HepG2 (cell line): ENCODE measurements around the gene ACBD6. TPM values are rescaled to one million over a fixed set of nuclear protein-coding genes. Genes with fewer than 3 reads are reported as not detected.

Source experiments
- CEBPG ChIP-seq: IDR thresholded peaks from 2 replicates; pipeline ENCODE4 v1.6.1; 2016
- CREB1 ChIP-seq, 2 experiments: fragments of 450-650 bp in 1 of 2; IDR thresholded peaks; 2 replicates each; pipeline ENCODE4 v1.6.1; 2016 to 2017; ENCODE audit warnings: control low read depth in 1 of 2, mild to moderate bottlenecking in 1 of 2, missing compliant biosample characterization in 1 of 2, missing genetic modification characterization in 1 of 2
- DNMT1 ChIP-seq: sonication (generic); formaldehyde crosslinking; IDR thresholded peaks from 2 replicates; pipeline ENCODE4 v1.5.1; 2020; ENCODE audit warnings: mild to moderate bottlenecking, missing genetic modification reagents
- FOSL1 ChIP-seq: sonication (generic); formaldehyde crosslinking; IDR thresholded peaks from 2 replicates; pipeline ENCODE4 v1.9.0; 2021; ENCODE audit warnings: missing genetic modification reagents, borderline replicate concordance
- IRX3 ChIP-seq: sonication (generic); formaldehyde crosslinking; IDR thresholded peaks from 2 replicates; pipeline ENCODE4 v1.8.1; 2023; ENCODE audit warnings: mild to moderate bottlenecking, low read depth, missing genetic modification reagents, borderline replicate concordance
- KLF11 ChIP-seq: IDR thresholded peaks from 2 replicates; pipeline ENCODE4 v1.6.1; 2016; ENCODE audit warnings: missing compliant biosample characterization
- POLR2A ChIP-seq, 2 experiments: IDR thresholded peaks; 2 replicates each; pipeline ENCODE4 v1.6.1; 2011; ENCODE audit warnings: low read depth in 2 of 2, low read length in 2 of 2, mild to moderate bottlenecking in 1 of 2, moderate library complexity in 1 of 2; ENCODE audit not compliant: insufficient read depth in 1 of 2
- TBL1XR1 ChIP-seq: fragments of 150-350 bp; IDR thresholded peaks from 2 replicates; pipeline ENCODE4 v1.6.1; 2014; ENCODE audit warnings: borderline replicate concordance, low read length; ENCODE audit not compliant: partially characterized antibody
- ZBTB7A ChIP-seq: sonication (generic); formaldehyde crosslinking; IDR thresholded peaks from 2 replicates; pipeline ENCODE4 v1.8.0; 2022; ENCODE audit warnings: mild to moderate bottlenecking, missing genetic modification reagents
- ZC3H13 ChIP-seq: sonication (generic); formaldehyde crosslinking; IDR thresholded peaks from 2 replicates; pipeline ENCODE4 v1.8.1; 2023; ENCODE audit warnings: mild to moderate bottlenecking, missing genetic modification reagents, moderate library complexity
- ZNF282 ChIP-seq: fragments of 450-650 bp; IDR thresholded peaks from 2 replicates; pipeline ENCODE4 v1.6.1; 2018; ENCODE audit not compliant: partially characterized antibody
- ZNF550 ChIP-seq: sonication (generic); formaldehyde crosslinking; IDR thresholded peaks from 2 replicates; pipeline ENCODE4 v1.4.0; 2020; ENCODE audit warnings: mild to moderate bottlenecking, missing genetic modification reagents, borderline replicate concordance
- ZNF605 ChIP-seq: sonication (generic); formaldehyde crosslinking; IDR thresholded peaks from 2 replicates; pipeline ENCODE4 v1.8.0; 2022; ENCODE audit warnings: mild to moderate bottlenecking, missing genetic modification reagents
- ZNF629 ChIP-seq: sonication (generic); formaldehyde crosslinking; conservative IDR thresholded peaks from 2 replicates; pipeline ENCODE4 v1.5.0; 2020; ENCODE audit warnings: missing genetic modification reagents
- ZNF749 ChIP-seq: sonication (generic); formaldehyde crosslinking; IDR thresholded peaks from 2 replicates; pipeline ENCODE4 v1.8.0; 2022; ENCODE audit warnings: mild to moderate bottlenecking, missing genetic modification reagents, moderate library complexity, borderline replicate concordance
- ZNF780A ChIP-seq: sonication (generic); formaldehyde crosslinking; IDR thresholded peaks from 2 replicates; pipeline ENCODE4 v1.8.0; 2022; ENCODE audit warnings: mild to moderate bottlenecking, missing genetic modification reagents, moderate library complexity
- polyA plus RNA-seq, 8 experiments: library from polyadenylated mRNA; depleted of rRNA in 3 of 8; stranded (reverse) in 7 of 8; unstranded in 1 of 8; fragments of >200 nt; fragmentation: Illumina TruSeq in 4 of 8; extraction: Trizol in 4 of 8; gene quantifications; 2 replicates each; pipeline versions ENCODE4 v1.2.1 to v1.2.3, GENCODE V29; 2011 to 2016; ENCODE audit warnings: low read depth in 4 of 8, missing spikeins in 1 of 8, mixed read lengths in 1 of 8; ENCODE audit not compliant: insufficient read depth in 1 of 8
- total RNA-seq, 5 experiments: library from RNA; depleted of rRNA; stranded (reverse); fragments of >200 nt; fragmentation: Illumina TruSeq; extraction: Trizol; gene quantifications; 2 replicates each; pipeline ENCODE4 v1.2.3, GENCODE V29; 2016; ENCODE audit warnings: low read depth in 1 of 5
- TF ChIP-seq, protein P1 (sequence below): sonication (generic); formaldehyde crosslinking; IDR thresholded peaks from 2 replicates; pipeline ENCODE4 v1.5.0; 2020; ENCODE audit warnings: mild to moderate bottlenecking, missing genetic modification reagents
- TF ChIP-seq, protein P2 (sequence below): sonication (generic); formaldehyde crosslinking; IDR thresholded peaks from 2 replicates; pipeline ENCODE4 v1.8.1; 2023; ENCODE audit warnings: mild to moderate bottlenecking, missing genetic modification reagents
- TF ChIP-seq, protein P3 (sequence below), 2 experiments: sonication (generic) in 1 of 2; formaldehyde crosslinking in 1 of 2; IDR thresholded peaks; 2 replicates each; pipeline versions ENCODE4 v1.4.0 to v1.6.1; 2016 to 2020; ENCODE audit warnings: borderline replicate concordance in 1 of 2, low read depth in 1 of 2, mild to moderate bottlenecking in 1 of 2, missing genetic modification reagents in 1 of 2

Gene ACBD6
- total and polyA plus RNA-seq, 2 of the 13 experiments (the other 11 are each of a cell fraction or from before 2014, with no cell fraction given), result 33.5 to 47.2 TPM

DNA sequence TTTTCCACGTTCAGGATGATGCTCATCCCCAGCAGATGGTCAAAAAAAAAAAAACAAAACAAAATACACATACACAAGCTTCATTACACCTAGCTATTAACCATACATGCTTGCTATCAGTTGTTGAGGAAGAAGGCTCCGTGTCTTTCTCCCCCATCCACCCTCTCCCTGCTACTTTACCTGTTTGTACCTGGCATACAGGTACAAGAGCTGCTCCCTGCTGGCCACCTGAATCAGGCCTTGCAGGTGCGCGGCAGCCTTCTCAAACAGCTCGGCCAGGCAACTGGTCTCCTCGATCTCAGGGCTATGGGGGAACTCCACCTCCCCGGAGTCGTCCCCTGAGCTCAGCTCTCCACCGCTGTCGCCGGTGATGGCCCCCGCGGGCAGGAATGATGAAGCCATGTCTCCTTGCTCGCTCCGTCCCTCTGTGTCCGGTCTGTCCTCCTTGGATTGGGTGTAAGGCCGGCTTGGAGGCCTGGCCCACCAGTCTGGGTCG, 464 bp downstream of the ACBD6 start (continued):
- TF ChIP-seq, protein P1, sequence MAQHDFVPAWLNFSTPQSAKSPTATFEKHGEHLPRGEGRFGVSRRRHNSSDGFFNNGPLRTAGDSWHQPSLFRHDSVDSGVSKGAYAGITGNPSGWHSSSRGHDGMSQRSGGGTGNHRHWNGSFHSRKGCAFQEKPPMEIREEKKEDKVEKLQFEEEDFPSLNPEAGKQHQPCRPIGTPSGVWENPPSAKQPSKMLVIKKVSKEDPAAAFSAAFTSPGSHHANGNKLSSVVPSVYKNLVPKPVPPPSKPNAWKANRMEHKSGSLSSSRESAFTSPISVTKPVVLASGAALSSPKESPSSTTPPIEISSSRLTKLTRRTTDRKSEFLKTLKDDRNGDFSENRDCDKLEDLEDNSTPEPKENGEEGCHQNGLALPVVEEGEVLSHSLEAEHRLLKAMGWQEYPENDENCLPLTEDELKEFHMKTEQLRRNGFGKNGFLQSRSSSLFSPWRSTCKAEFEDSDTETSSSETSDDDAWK (CRISPR knock-in tag), result no peak
- TF ChIP-seq, protein P2, sequence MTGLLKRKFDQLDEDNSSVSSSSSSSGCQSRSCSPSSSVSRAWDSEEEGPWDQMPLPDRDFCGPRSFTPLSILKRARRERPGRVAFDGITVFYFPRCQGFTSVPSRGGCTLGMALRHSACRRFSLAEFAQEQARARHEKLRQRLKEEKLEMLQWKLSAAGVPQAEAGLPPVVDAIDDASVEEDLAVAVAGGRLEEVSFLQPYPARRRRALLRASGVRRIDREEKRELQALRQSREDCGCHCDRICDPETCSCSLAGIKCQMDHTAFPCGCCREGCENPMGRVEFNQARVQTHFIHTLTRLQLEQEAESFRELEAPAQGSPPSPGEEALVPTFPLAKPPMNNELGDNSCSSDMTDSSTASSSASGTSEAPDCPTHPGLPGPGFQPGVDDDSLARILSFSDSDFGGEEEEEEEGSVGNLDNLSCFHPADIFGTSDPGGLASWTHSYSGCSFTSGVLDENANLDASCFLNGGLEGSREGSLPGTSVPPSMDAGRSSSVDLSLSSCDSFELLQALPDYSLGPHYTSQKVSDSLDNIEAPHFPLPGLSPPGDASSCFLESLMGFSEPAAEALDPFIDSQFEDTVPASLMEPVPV (CRISPR knock-in tag), result no peak
- TF ChIP-seq, protein P3, sequence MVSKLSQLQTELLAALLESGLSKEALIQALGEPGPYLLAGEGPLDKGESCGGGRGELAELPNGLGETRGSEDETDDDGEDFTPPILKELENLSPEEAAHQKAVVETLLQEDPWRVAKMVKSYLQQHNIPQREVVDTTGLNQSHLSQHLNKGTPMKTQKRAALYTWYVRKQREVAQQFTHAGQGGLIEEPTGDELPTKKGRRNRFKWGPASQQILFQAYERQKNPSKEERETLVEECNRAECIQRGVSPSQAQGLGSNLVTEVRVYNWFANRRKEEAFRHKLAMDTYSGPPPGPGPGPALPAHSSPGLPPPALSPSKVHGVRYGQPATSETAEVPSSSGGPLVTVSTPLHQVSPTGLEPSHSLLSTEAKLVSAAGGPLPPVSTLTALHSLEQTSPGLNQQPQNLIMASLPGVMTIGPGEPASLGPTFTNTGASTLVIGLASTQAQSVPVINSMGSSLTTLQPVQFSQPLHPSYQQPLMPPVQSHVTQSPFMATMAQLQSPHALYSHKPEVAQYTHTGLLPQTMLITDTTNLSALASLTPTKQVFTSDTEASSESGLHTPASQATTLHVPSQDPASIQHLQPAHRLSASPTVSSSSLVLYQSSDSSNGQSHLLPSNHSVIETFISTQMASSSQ (IDR thresholded peaks at IDR 0.05; ENCODE audit: low read depth), result no peak
- TF ChIP-seq, protein P3 (CRISPR knock-in tag; IDR thresholded peaks at IDR 0.05; ENCODE audit: borderline replicate concordance), result no peak
- TF ChIP-seq DNMT1 (CRISPR knock-in tag) (no peak), ZNF629 (CRISPR knock-in tag) (no peak), POLR2A (IDR thresholded peaks at IDR 0.05; ENCODE audit: insufficient read depth in 1 of 2, low read depth in 2 of 2, low read length in 2 of 2) (no peak), CEBPG (CRISPR knock-in tag) (no peak), ZBTB7A (CRISPR knock-in tag) (no peak), FOSL1 (no peak), ZNF780A (CRISPR knock-in tag) (no peak), ZNF605 (CRISPR knock-in tag) (no peak), ZNF749 (CRISPR knock-in tag) (no peak), ZNF550 (CRISPR knock-in tag) (no peak), ZC3H13 (no peak), KLF11 (CRISPR knock-in tag) (no peak), CREB1 (IDR thresholded peaks at IDR 0.05) (no peak), CREB1 (CRISPR knock-in tag; IDR thresholded peaks at IDR 0.05) (no peak), IRX3 (CRISPR knock-in tag) (no peak), TBL1XR1 (no peak), ZNF282 (no peak)
